HUES48 (cell line): ENCODE results near the gene FAM98B.

Experiments
- H3K27ac ChIP-seq: one replicate; pipeline ENCODE4 v1.7.0; 2013; ENCODE audit warnings: low read depth, low read length, inconsistent platforms
- H3K27me3 ChIP-seq: 2 replicates; pipeline ENCODE4 v1.6.1; 2013; ENCODE audit warnings: mild to moderate bottlenecking, low read length; ENCODE audit not compliant: control insufficient read depth, insufficient read depth
- H3K36me3 ChIP-seq: 2 replicates; pipeline ENCODE4 v1.6.1; 2013; ENCODE audit warnings: low read length; ENCODE audit not compliant: control insufficient read depth, insufficient read depth
- H3K4me1 ChIP-seq: 2 replicates; pipeline ENCODE4 v1.6.1; 2013; ENCODE audit warnings: mild to moderate bottlenecking, low read length; ENCODE audit not compliant: control insufficient read depth, insufficient read depth
- H3K4me3 ChIP-seq: 2 replicates; pipeline ENCODE4 v1.5.1; 2013; ENCODE audit warnings: mild to moderate bottlenecking, low read depth, low read length
- H3K9ac ChIP-seq: 2 replicates; pipeline ENCODE4 v1.6.1; 2013; ENCODE audit warnings: mild to moderate bottlenecking, low read depth, low read length, moderate library complexity
- H3K9me3 ChIP-seq: 2 replicates; pipeline ENCODE4 v1.6.1; 2013; ENCODE audit warnings: low read length; ENCODE audit not compliant: control insufficient read depth, insufficient read depth

The FAM98B gene

DNA sequence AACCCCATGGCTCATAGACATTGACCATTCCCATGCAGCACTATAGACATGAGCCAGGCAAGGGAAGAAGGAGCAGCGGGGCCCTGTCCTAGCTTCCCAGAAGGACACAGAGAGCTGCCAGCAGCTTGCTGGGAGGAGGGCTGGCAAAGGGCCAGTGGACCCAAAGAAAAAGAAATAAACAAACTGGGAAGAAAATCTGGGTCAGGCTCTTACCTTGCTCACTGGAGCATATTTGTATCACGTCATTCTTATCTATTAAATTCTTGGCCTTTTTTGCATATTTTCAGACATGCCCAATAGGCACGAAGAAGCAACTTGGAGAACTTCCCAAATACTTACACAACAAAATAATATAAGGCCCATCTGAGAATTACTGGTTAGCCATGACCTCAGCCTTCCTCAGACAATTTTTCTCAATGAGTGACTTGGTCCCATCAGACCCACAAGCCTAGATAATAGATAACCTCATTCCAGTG, 82.3 kb downstream of the FAM98B start:
- H3K9me3 ChIP-seq = no peaks in the 10 kb centered on the region
- H3K9ac ChIP-seq = no peak overlapping the region
- H3K27me3 ChIP-seq = no peaks in the 10 kb centered on the region
- no peaks in the 10 kb centered on the region for H3K4me1 ChIP-seq
- no peak overlapping the region for H3K27ac ChIP-seq
- H3K4me3 ChIP-seq = no peak overlapping the region
- H3K36me3 ChIP-seq = no peaks in the 10 kb centered on the region
